Measurements from ENCODE around the gene ITPRID2. TPM values are rescaled to one million over a fixed set of nuclear protein-coding genes. Genes with fewer than 3 reads are reported as not detected.
"Not testable (repeated sequence)": the region's sequence is repeated elsewhere in the genome, so short reads cannot be mapped to it uniquely, and the experiment has no call there.

Gene ITPRID2
- total RNA-seq, 4 donors from 2014 or later: 84.5 to 159 (median 114) TPM

DNA sequence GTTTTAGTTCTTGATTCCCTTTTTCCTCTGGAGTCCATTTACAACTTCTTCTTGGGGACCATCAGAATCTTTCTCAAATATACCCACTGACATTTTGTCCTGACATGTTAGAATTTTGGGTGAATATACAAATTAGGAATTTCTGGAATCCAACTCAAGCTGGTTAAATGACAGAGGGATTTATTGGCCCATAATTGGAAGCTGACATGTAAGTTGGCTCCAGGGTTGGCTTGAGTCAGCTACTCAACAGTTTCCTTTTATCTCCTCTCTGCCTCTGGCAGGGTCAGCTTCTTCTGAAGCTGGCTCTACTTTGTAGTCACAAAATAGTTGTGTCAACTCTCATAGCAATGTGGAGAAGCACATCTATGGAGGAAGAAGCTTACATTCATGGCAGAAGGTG lies 57.5 kb downstream of the ITPRID2 start:
- H3K4me3 ChIP-seq: no peak overlapping the region
- H3K4me1 ChIP-seq: no peaks in the 10 kb centered on the region
- H3K27me3 ChIP-seq: no peaks in the 10 kb centered on the region
- TF ChIP-seq, protein P1, sequence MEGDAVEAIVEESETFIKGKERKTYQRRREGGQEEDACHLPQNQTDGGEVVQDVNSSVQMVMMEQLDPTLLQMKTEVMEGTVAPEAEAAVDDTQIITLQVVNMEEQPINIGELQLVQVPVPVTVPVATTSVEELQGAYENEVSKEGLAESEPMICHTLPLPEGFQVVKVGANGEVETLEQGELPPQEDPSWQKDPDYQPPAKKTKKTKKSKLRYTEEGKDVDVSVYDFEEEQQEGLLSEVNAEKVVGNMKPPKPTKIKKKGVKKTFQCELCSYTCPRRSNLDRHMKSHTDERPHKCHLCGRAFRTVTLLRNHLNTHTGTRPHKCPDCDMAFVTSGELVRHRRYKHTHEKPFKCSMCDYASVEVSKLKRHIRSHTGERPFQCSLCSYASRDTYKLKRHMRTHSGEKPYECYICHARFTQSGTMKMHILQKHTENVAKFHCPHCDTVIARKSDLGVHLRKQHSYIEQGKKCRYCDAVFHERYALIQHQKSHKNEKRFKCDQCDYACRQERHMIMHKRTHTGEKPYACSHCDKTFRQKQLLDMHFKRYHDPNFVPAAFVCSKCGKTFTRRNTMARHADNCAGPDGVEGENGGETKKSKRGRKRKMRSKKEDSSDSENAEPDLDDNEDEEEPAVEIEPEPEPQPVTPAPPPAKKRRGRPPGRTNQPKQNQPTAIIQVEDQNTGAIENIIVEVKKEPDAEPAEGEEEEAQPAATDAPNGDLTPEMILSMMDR (IDR thresholded peaks at IDR 0.05): no peak
- TF ChIP-seq POLR2A (IDR thresholded peaks at IDR 0.05): no peak
- intact Hi-C loops (cut with DNase I; ENCODE audit: low total_unique reads): no loop called here
- H3K36me3 ChIP-seq: no peaks in the 10 kb centered on the region
- DNase-seq: no peak
- no peak overlapping the region for H3K27ac ChIP-seq
- H3K9me3 ChIP-seq: no peaks in the 10 kb centered on the region

DNA sequence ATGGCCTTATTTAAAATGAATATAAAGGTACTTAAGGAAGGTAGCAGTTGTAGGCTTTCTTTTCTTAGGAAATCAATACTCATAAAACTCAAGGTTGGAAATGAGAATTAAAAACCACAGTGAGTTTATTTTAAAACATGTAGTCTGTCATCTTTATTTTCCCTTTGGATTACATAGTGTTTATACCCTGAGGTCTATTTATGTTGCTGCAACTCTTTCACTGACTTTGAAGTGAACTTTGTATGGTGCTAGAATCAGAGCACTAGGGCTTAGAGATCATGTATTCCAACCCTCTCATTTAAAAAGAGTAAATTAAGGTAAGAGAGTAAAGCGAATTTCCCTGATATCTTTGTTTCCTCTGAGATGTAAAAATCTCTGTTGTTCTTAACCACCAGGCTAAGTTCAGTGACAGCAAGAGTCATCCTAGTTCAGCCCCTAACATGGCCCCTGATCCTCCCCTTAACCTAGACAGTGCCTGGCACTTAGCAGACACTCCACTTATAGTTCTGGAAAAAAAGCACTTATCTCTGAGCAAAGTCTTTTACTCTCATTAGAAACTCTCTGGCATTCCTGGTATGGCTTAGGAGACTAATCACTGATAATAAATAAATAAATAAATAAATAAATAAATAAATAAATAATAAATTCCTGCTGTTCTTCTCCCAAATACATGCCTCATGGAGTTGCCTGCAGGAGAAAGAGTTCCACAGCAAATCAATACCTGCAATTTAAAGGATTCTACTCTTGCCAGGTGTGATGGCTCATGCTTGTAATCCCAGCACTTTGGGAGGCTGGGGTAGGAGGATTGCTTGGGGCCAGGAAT lies 61.1 kb downstream of the ITPRID2 start:
- no peak for DNase-seq
- no peaks in the 10 kb centered on the region for H3K9me3 ChIP-seq
- H3K27ac ChIP-seq: no peak overlapping the region
- H3K4me1 ChIP-seq: no peaks in the 10 kb centered on the region
- no peak overlapping the region for H3K4me3 ChIP-seq
- no peaks in the 10 kb centered on the region for H3K36me3 ChIP-seq
- intact Hi-C loops (cut with DNase I; ENCODE audit: low total_unique reads): no loop called here
- no peak for TF ChIP-seq POLR2A (IDR thresholded peaks at IDR 0.05)
- TF ChIP-seq, protein P1 (IDR thresholded peaks at IDR 0.05): no peak
- H3K27me3 ChIP-seq: no peaks in the 10 kb centered on the region

- peak; percentile 26 to 54 for DNase-seq
- no peaks in the 10 kb centered on the region for H3K27me3 ChIP-seq
- H3K27ac ChIP-seq: no peak overlapping the region
- intact Hi-C loops (cut with DNase I; ENCODE audit: low total_unique reads): no loop called here
- H3K4me1 ChIP-seq: no peaks in the 10 kb centered on the region
- H3K36me3 ChIP-seq: no peaks in the 10 kb centered on the region
- no peaks in the 10 kb centered on the region for H3K9me3 ChIP-seq
- H3K4me3 ChIP-seq: peak overlapping the region in 1 of 2 donors; percentile 12
- TF ChIP-seq, protein P1 (IDR thresholded peaks at IDR 0.05): peak; percentile 30 to 63 (median 47)
- TF ChIP-seq POLR2A (IDR thresholded peaks at IDR 0.05): no peak
Observed at GRCh38 chr2:181953881-181954537, 62.5 kb downstream of the ITPRID2 start.

DNA sequence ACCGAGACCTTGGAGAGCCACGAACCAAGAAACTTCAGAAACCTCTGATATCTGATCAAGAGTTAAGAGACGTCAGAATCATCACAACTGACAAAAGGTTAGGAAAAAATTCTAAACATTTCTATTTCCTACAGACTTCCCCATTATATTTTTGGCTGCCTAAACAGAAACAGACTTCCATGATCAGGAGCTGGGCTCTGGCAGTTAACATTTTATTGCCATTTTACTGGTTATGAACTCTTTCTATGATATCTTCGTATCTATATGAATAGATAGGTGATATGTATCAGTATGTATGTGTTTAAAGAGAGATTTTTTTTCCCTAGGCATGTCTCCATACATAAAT lies 63.0 kb downstream of the ITPRID2 start:
- TF ChIP-seq, protein P1 (IDR thresholded peaks at IDR 0.05): peak in 1 of 4 experiments; percentile 0
- no peak for TF ChIP-seq POLR2A (IDR thresholded peaks at IDR 0.05)
- Histone ChIP-seq H3K9me3 (no peaks in the 10 kb centered on the region), H3K4me1 (no peaks in the 10 kb centered on the region), H3K36me3 (no peaks in the 10 kb centered on the region), H3K27ac (no peak overlapping the region), H3K27me3 (no peaks in the 10 kb centered on the region), H3K4me3 (no peak overlapping the region)
- intact Hi-C loops (cut with DNase I; ENCODE audit: low total_unique reads): no loop called here
- DNase-seq: no peak

DNA sequence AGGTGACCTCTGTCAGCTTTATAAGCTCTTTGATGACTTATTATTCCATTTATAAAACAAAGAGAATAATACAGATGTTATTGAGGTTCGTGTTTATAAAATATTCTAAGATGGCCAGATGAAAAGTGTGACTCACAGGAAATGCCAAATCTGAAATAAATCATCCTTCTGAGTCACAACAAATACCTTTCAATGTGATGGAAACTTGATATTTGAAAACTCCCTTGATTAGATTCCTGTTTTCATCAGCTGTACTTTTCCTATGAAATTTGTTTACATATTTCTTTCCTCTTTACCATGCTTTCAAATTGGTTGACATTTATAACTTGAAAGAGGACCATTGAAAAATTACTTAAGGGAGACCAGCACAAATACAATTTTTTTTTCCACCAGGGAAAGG lies 63.5 kb downstream of the ITPRID2 start:
- Histone ChIP-seq H3K27ac (no peak overlapping the region), H3K36me3 (no peaks in the 10 kb centered on the region), H3K4me1 (no peaks in the 10 kb centered on the region), H3K9me3 (no peaks in the 10 kb centered on the region), H3K27me3 (no peaks in the 10 kb centered on the region), H3K4me3 (no peak overlapping the region)
- DNase-seq: no peak
- TF ChIP-seq POLR2A (IDR thresholded peaks at IDR 0.05): no peak
- TF ChIP-seq, protein P1 (IDR thresholded peaks at IDR 0.05): no peak
- intact Hi-C loops (cut with DNase I; ENCODE audit: low total_unique reads): no loop called here

DNA sequence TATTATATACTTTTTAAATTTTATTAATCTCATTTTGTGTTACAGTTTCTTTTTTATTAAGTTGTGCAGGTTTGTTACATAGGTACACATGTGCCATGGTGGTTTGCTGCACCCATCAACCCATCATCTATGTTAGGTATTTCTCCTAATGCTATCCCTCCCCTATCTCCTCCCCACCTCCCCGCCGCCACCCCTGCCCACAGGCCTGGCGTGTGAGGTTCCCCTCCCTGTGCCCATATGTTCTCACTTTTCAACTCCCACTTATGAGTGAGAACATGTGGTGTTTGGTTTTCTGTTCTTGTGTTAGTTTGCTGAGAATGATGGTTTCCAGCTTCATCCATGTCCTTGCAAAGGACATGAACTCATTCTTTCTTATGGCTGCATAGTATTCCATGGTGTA lies 64.3 kb downstream of the ITPRID2 start:
- H3K4me1 ChIP-seq; DNase-seq; H3K27ac ChIP-seq; H3K9me3 ChIP-seq; intact Hi-C loops (cut with DNase I; ENCODE audit: low total_unique reads); H3K27me3 ChIP-seq; H3K4me3 ChIP-seq; H3K36me3 ChIP-seq: not testable (repeated sequence)

Data from uterus (tissue), 4 donors.